WTC11 (cell line): ENCODE results near the gene OSCP1. TPM values are rescaled to one million over a fixed set of nuclear protein-coding genes. Genes with fewer than 3 reads are reported as not detected.

ENCODE experiments used
- ATAC-seq: fragments of 200-7000 bp; cut with Tn5 transposase; 2 replicates; pipeline ENCODE4 v1.10.0; 2021; ENCODE audit warnings: mild to moderate bottlenecking, moderate library complexity
- CTCF ChIA-PET: fragments of 300-600 bp; sonication (Branson Sonifier 250); formaldehyde crosslinking; loops from one replicate; lab custom pipeline; 2021; ENCODE audit warnings: antibody characterized with exemption; lab: Charles Lee
- POLR2A ChIA-PET: fragments of 350-600 bp; sonication (Branson Sonifier 250); formaldehyde crosslinking; loops from one replicate; lab custom pipeline; 2021; ENCODE audit warnings: antibody characterized with exemption; lab: Charles Lee
- DNase-seq: peaks from one replicate; pipeline ENCODE4 v3.0.0; 2021; ENCODE audit warnings: low spot score
- H3K27ac Mint-ChIP-seq: 2 replicates; pipeline ENCODE4 v1.8.0; 2021; ENCODE audit warnings: mixed read lengths
- H3K27me3 Mint-ChIP-seq: 2 replicates; pipeline ENCODE4 v1.8.0; 2021; ENCODE audit warnings: low read depth, mild to moderate bottlenecking, moderate library complexity, mixed read lengths
- H3K36me3 Mint-ChIP-seq: 2 replicates; pipeline ENCODE4 v1.8.0; 2021; ENCODE audit warnings: mixed read lengths
- H3K4me1 Mint-ChIP-seq: 2 replicates; pipeline ENCODE4 v1.8.0; 2022; ENCODE audit warnings: mixed read lengths
- H3K4me3 Mint-ChIP-seq: 2 replicates; pipeline ENCODE4 v1.8.0; 2021; ENCODE audit warnings: mild to moderate bottlenecking, moderate library complexity, mixed read lengths
- H3K9me3 Mint-ChIP-seq: 2 replicates; pipeline ENCODE4 v1.8.0; 2021; ENCODE audit warnings: mixed read lengths
- CREM ChIP-seq: sonication (generic); formaldehyde crosslinking; IDR thresholded peaks from 2 replicates; pipeline ENCODE4 v1.8.1; 2022; ENCODE audit warnings: mild to moderate bottlenecking, missing genetic modification reagents, moderate library complexity
- FOXK1 ChIP-seq: sonication (generic); formaldehyde crosslinking; IDR thresholded peaks from 2 replicates; pipeline ENCODE4 v1.8.0; 2022; ENCODE audit warnings: mild to moderate bottlenecking, moderate library complexity, missing genetic modification reagents
- FOXP1 ChIP-seq: sonication (generic); formaldehyde crosslinking; IDR thresholded peaks from 2 replicates; pipeline ENCODE4 v1.8.0; 2022; ENCODE audit warnings: missing genetic modification reagents, mild to moderate bottlenecking, moderate library complexity, borderline replicate concordance
- GABPB1 ChIP-seq: sonication (generic); formaldehyde crosslinking; IDR thresholded peaks from 2 replicates; pipeline ENCODE4 v1.8.1; 2023; ENCODE audit warnings: mild to moderate bottlenecking, missing genetic modification reagents
- GRHL2 ChIP-seq: fragments of 250-450 bp; sonication (Bioruptor Pico); IDR thresholded peaks from 2 replicates; pipeline ENCODE4 v1.8.0; 2022; ENCODE audit warnings: mild to moderate bottlenecking, moderate library complexity; ENCODE audit not compliant: insufficient replicate concordance, severe bottlenecking
- IRF2 ChIP-seq: sonication (generic); formaldehyde crosslinking; IDR thresholded peaks from 2 replicates; pipeline ENCODE4 v1.8.0; 2022; ENCODE audit warnings: low read depth, missing genetic modification reagents, borderline replicate concordance
- JUN ChIP-seq: sonication (generic); formaldehyde crosslinking; IDR thresholded peaks from 2 replicates; pipeline ENCODE4 v1.8.0; 2023; ENCODE audit warnings: mild to moderate bottlenecking, missing genetic modification reagents
- NR3C1 ChIP-seq: sonication (generic); formaldehyde crosslinking; conservative IDR thresholded peaks from 2 replicates; pipeline ENCODE4 v1.8.1; 2023; ENCODE audit warnings: low read depth, mild to moderate bottlenecking, missing genetic modification reagents
- TEAD1 ChIP-seq: sonication (generic); formaldehyde crosslinking; IDR thresholded peaks from 2 replicates; pipeline ENCODE4 v1.8.0; 2022; ENCODE audit warnings: mild to moderate bottlenecking, missing genetic modification reagents
- TEAD4 ChIP-seq: sonication (generic); formaldehyde crosslinking; IDR thresholded peaks from 2 replicates; pipeline ENCODE4 v1.8.0; 2022; ENCODE audit warnings: mild to moderate bottlenecking, missing genetic modification reagents
- ZNF121 ChIP-seq: sonication (generic); formaldehyde crosslinking; IDR thresholded peaks from 2 replicates; pipeline ENCODE4 v1.8.0; 2023; ENCODE audit warnings: missing genetic modification reagents
- ZNF263 ChIP-seq: sonication (generic); formaldehyde crosslinking; IDR thresholded peaks from 2 replicates; pipeline ENCODE4 v1.8.1; 2022; ENCODE audit warnings: low read depth, mild to moderate bottlenecking, moderate library complexity, missing genetic modification reagents
- ZNF396 ChIP-seq: fragments of 250-450 bp; sonication (Bioruptor Pico); IDR thresholded peaks from 2 replicates; pipeline ENCODE4 v1.8.0; 2021; ENCODE audit warnings: mild to moderate bottlenecking, moderate library complexity, borderline replicate concordance
- ZNF423 ChIP-seq: fragments of 250-450 bp; sonication (Bioruptor Pico); IDR thresholded peaks from 2 replicates; pipeline ENCODE4 v2.1.2; 2022; ENCODE audit warnings: mild to moderate bottlenecking, moderate library complexity
- total RNA-seq: library from RNA; stranded (reverse); gene quantifications from 3 replicates; pipeline ENCODE4 v1.2.3, GENCODE V29; 2021
- TF ChIP-seq, protein P1 (sequence below): sonication (generic); formaldehyde crosslinking; IDR thresholded peaks from 2 replicates; pipeline ENCODE4 v1.8.1; 2023; ENCODE audit warnings: mild to moderate bottlenecking, moderate library complexity, missing genetic modification reagents
- TF ChIP-seq, protein P2 (sequence below): fragments of 250-450 bp; sonication (Bioruptor Pico); IDR thresholded peaks from 2 replicates; pipeline ENCODE4 v1.9.0; 2021; ENCODE audit warnings: mild to moderate bottlenecking
- TF ChIP-seq, protein P3 (sequence below): sonication (generic); formaldehyde crosslinking; IDR thresholded peaks from 2 replicates; pipeline ENCODE4 v1.8.1; 2022; ENCODE audit warnings: missing genetic modification reagents, borderline replicate concordance
- TF ChIP-seq, protein P4 (sequence below): sonication (generic); formaldehyde crosslinking; conservative IDR thresholded peaks from 2 replicates; pipeline ENCODE4 v1.8.1; 2022; ENCODE audit warnings: mild to moderate bottlenecking, missing genetic modification reagents
- TF ChIP-seq, protein P5 (sequence below): sonication (generic); formaldehyde crosslinking; IDR thresholded peaks from 2 replicates; pipeline ENCODE4 v1.8.0; 2023; ENCODE audit warnings: mild to moderate bottlenecking, missing genetic modification reagents
- TF ChIP-seq, protein P6 (sequence below): sonication (generic); formaldehyde crosslinking; IDR thresholded peaks from 2 replicates; pipeline ENCODE4 v1.8.1; 2023; ENCODE audit warnings: mild to moderate bottlenecking, missing genetic modification reagents

Gene OSCP1
- total RNA-seq, 1 experiment from 2014 or later, result 1.7 TPM

DNA sequence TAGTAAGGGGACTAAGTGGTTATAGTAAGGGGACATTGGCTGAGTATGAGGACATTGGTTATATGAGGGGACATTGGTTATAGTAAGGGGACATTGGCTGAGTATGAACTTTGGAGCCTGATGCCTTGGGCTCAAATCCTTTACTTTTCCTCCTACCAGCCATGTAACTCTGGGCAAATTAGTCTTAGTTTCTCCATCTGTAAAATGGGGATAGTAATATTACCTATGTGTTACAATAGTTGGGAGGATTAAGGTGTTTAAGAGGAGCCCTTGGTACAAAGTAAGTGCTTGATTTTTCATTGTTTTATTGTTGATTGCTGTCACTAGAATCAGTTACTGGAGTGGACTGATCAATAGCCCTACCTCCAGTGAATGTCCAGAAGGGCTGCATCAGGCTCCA, 2.8 kb downstream of the OSCP1 start:
- Mint-ChIP-seq H3K27ac (no peak overlapping the region), H3K4me3 (no peak overlapping the region), H3K27me3 (peaks cover 4% of the 10 kb centered on the region), H3K9me3 (no peaks in the 10 kb centered on the region), H3K36me3 (no peaks in the 10 kb centered on the region), H3K4me1 (peaks cover 18% of the 10 kb centered on the region)
- ChIA-PET CTCF (no interaction called here), POLR2A (no interaction called here)
- ATAC-seq (no peak), DNase-seq (no peak)
- TF ChIP-seq ZNF396 (CRISPR knock-in tag), result no peak
- TF ChIP-seq ZNF121 (CRISPR knock-in tag), result no peak
- TF ChIP-seq, protein P1, sequence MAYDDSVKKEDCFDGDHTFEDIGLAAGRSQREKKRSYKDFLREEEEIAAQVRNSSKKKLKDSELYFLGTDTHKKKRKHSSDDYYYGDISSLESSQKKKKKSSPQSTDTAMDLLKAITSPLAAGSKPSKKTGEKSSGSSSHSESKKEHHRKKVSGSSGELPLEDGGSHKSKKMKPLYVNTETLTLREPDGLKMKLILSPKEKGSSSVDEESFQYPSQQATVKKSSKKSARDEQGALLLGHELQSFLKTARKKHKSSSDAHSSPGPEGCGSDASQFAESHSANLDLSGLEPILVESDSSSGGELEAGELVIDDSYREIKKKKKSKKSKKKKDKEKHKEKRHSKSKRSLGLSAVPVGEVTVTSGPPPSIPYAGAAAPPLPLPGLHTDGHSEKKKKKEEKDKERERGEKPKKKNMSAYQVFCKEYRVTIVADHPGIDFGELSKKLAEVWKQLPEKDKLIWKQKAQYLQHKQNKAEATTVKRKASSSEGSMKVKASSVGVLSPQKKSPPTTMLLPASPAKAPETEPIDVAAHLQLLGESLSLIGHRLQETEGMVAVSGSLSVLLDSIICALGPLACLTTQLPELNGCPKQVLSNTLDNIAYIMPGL (CRISPR knock-in tag), result no peak
- TF ChIP-seq, protein P2, sequence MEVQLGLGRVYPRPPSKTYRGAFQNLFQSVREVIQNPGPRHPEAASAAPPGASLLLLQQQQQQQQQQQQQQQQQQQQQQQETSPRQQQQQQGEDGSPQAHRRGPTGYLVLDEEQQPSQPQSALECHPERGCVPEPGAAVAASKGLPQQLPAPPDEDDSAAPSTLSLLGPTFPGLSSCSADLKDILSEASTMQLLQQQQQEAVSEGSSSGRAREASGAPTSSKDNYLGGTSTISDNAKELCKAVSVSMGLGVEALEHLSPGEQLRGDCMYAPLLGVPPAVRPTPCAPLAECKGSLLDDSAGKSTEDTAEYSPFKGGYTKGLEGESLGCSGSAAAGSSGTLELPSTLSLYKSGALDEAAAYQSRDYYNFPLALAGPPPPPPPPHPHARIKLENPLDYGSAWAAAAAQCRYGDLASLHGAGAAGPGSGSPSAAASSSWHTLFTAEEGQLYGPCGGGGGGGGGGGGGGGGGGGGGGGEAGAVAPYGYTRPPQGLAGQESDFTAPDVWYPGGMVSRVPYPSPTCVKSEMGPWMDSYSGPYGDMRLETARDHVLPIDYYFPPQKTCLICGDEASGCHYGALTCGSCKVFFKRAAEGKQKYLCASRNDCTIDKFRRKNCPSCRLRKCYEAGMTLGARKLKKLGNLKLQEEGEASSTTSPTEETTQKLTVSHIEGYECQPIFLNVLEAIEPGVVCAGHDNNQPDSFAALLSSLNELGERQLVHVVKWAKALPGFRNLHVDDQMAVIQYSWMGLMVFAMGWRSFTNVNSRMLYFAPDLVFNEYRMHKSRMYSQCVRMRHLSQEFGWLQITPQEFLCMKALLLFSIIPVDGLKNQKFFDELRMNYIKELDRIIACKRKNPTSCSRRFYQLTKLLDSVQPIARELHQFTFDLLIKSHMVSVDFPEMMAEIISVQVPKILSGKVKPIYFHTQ (CRISPR knock-in tag), result no peak
- TF ChIP-seq, protein P3, sequence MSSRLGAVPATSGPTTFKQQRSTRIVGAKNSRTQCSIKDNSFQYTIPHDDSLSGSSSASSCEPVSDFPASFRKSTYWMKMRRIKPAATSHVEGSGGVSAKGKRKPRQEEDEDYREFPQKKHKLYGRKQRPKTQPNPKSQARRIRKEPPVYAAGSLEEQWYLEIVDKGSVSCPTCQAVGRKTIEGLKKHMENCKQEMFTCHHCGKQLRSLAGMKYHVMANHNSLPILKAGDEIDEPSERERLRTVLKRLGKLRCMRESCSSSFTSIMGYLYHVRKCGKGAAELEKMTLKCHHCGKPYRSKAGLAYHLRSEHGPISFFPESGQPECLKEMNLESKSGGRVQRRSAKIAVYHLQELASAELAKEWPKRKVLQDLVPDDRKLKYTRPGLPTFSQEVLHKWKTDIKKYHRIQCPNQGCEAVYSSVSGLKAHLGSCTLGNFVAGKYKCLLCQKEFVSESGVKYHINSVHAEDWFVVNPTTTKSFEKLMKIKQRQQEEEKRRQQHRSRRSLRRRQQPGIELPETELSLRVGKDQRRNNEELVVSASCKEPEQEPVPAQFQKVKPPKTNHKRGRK (CRISPR knock-in tag), result no peak
- no peak for TF ChIP-seq CREM
- TF ChIP-seq JUN, result no peak
- TF ChIP-seq ZNF263, result no peak
- no peak for TF ChIP-seq TEAD1 (CRISPR knock-in tag)
- no peak for TF ChIP-seq GABPB1 (CRISPR knock-in tag)
- no peak for TF ChIP-seq IRF2
- no peak for TF ChIP-seq NR3C1 (CRISPR knock-in tag)
- no peak for TF ChIP-seq FOXP1 (CRISPR knock-in tag)
- no peak for TF ChIP-seq TEAD4 (CRISPR knock-in tag)
- TF ChIP-seq, protein P4, sequence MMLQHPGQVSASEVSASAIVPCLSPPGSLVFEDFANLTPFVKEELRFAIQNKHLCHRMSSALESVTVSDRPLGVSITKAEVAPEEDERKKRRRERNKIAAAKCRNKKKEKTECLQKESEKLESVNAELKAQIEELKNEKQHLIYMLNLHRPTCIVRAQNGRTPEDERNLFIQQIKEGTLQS, result no peak
- TF ChIP-seq, protein P5, sequence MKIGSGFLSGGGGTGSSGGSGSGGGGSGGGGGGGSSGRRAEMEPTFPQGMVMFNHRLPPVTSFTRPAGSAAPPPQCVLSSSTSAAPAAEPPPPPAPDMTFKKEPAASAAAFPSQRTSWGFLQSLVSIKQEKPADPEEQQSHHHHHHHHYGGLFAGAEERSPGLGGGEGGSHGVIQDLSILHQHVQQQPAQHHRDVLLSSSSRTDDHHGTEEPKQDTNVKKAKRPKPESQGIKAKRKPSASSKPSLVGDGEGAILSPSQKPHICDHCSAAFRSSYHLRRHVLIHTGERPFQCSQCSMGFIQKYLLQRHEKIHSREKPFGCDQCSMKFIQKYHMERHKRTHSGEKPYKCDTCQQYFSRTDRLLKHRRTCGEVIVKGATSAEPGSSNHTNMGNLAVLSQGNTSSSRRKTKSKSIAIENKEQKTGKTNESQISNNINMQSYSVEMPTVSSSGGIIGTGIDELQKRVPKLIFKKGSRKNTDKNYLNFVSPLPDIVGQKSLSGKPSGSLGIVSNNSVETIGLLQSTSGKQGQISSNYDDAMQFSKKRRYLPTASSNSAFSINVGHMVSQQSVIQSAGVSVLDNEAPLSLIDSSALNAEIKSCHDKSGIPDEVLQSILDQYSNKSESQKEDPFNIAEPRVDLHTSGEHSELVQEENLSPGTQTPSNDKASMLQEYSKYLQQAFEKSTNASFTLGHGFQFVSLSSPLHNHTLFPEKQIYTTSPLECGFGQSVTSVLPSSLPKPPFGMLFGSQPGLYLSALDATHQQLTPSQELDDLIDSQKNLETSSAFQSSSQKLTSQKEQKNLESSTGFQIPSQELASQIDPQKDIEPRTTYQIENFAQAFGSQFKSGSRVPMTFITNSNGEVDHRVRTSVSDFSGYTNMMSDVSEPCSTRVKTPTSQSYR, result no peak
- no peak for TF ChIP-seq GRHL2 (CRISPR knock-in tag)
- no peak for TF ChIP-seq ZNF423
- no peak for TF ChIP-seq FOXK1 (CRISPR knock-in tag)
- TF ChIP-seq, protein P6, sequence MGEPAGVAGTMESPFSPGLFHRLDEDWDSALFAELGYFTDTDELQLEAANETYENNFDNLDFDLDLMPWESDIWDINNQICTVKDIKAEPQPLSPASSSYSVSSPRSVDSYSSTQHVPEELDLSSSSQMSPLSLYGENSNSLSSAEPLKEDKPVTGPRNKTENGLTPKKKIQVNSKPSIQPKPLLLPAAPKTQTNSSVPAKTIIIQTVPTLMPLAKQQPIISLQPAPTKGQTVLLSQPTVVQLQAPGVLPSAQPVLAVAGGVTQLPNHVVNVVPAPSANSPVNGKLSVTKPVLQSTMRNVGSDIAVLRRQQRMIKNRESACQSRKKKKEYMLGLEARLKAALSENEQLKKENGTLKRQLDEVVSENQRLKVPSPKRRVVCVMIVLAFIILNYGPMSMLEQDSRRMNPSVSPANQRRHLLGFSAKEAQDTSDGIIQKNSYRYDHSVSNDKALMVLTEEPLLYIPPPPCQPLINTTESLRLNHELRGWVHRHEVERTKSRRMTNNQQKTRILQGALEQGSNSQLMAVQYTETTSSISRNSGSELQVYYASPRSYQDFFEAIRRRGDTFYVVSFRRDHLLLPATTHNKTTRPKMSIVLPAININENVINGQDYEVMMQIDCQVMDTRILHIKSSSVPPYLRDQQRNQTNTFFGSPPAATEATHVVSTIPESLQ (CRISPR knock-in tag), result no peak
